Cardiac muscle cell (in vitro differentiated cells and primary cell): ENCODE measurements around the gene UBE2V1. TPM values are rescaled to one million over a fixed set of nuclear protein-coding genes. Genes with fewer than 3 reads are reported as not detected.

Experiments
- DNase-seq, 2 donors: peaks; one replicate each; pipeline versions ENCODE4 v3.0.0 to v3.0.0-alpha.2; 2010 to 2017; ENCODE audit warnings: low read depth in 1 of 2, low spot score in 1 of 2
- H3K27ac ChIP-seq: fragments of 200-600 bp; sonication (generic); 2 replicates; pipeline ENCODE4 v1.5.1; 2016
- H3K27me3 ChIP-seq: fragments of 200-600 bp; sonication (generic); 2 replicates; pipeline ENCODE4 v1.6.0; 2016; ENCODE audit warnings: control low read depth
- H3K36me3 ChIP-seq: fragments of 200-600 bp; sonication (generic); 2 replicates; pipeline ENCODE4 v1.5.1; 2016; ENCODE audit warnings: control low read depth
- H3K4me1 ChIP-seq: fragments of 200-600 bp; sonication (generic); 2 replicates; pipeline ENCODE4 v1.8.1; 2017; ENCODE audit warnings: low read depth, mild to moderate bottlenecking, mixed run types
- H3K4me3 ChIP-seq: fragments of 200-600 bp; sonication (generic); 2 replicates; pipeline ENCODE4 v1.5.1; 2016; ENCODE audit warnings: mild to moderate bottlenecking
- H3K9me3 ChIP-seq: fragments of 200-600 bp; sonication (generic); 2 replicates; pipeline ENCODE4 v1.5.1; 2017; ENCODE audit warnings: low read depth, mild to moderate bottlenecking, control low read depth
- CTCF ChIP-seq: IDR thresholded peaks from 2 replicates; pipeline ENCODE4 v1.5.1; 2012; ENCODE audit warnings: low read depth, mild to moderate bottlenecking, low read length
- polyA plus RNA-seq: library from polyadenylated mRNA; unstranded; fragments of >200 nt; fragmentation: Nextera tagmentation; extraction: Ambion mirVana; gene quantifications from 2 replicates; pipeline ENCODE4 v1.2.1, GENCODE V29; 2016
- total RNA-seq: library from RNA; depleted of rRNA; stranded (reverse); fragments of >200 nt; gene quantifications from 2 replicates; pipeline ENCODE4 v1.2.3, GENCODE V29; 2016

The UBE2V1 gene
- total and polyA plus RNA-seq, 2 experiments from 2014 or later, result 126 to 173 TPM

GRCh38 chr20:50101887-50102286 is 11.1 kb downstream of the UBE2V1 start:
- no peaks in the 10 kb centered on the region for H3K9me3 ChIP-seq
- H3K4me3 ChIP-seq, result no peak overlapping the region
- no peaks in the 10 kb centered on the region for H3K27me3 ChIP-seq
- peaks cover 43% of the 10 kb centered on the region for H3K4me1 ChIP-seq
- DNase-seq, result no peak
- no peaks in the 10 kb centered on the region for H3K36me3 ChIP-seq
- no peak for TF ChIP-seq CTCF
- peak overlapping the region; percentile 44 for H3K27ac ChIP-seq

GRCh38 chr20:50101281-50101680 is 11.7 kb downstream of the UBE2V1 start:
- Histone ChIP-seq H3K4me1 (peaks cover 49% of the 10 kb centered on the region), H3K4me3 (no peak overlapping the region), H3K36me3 (no peaks in the 10 kb centered on the region), H3K27me3 (no peaks in the 10 kb centered on the region), H3K9me3 (no peaks in the 10 kb centered on the region), H3K27ac (peak overlapping the region; percentile 64)
- DNase-seq, result peak in 1 of 2 donors; percentile 34
- no peak for TF ChIP-seq CTCF

- no peak for DNase-seq
- Histone ChIP-seq H3K9me3 (no peaks in the 10 kb centered on the region), H3K27ac (peak overlapping the region; percentile 64), H3K4me3 (no peak overlapping the region), H3K4me1 (peaks cover 56% of the 10 kb centered on the region), H3K36me3 (peaks cover 3% of the 10 kb centered on the region), H3K27me3 (no peaks in the 10 kb centered on the region)
- TF ChIP-seq CTCF, result no peak
These were observed 12.4 kb downstream of the UBE2V1 start for GRCh38 chr20:50100552-50100951.

GRCh38 chr20:50099565-50099991 is 13.4 kb downstream of the UBE2V1 start:
- no peak overlapping the region for H3K4me3 ChIP-seq
- peak overlapping the region; percentile 61 for H3K27ac ChIP-seq
- no peaks in the 10 kb centered on the region for H3K9me3 ChIP-seq
- peaks cover 6% of the 10 kb centered on the region for H3K36me3 ChIP-seq
- H3K27me3 ChIP-seq, result no peaks in the 10 kb centered on the region
- TF ChIP-seq CTCF, result no peak
- H3K4me1 ChIP-seq, result peaks cover 58% of the 10 kb centered on the region
- DNase-seq, result no peak

GRCh38 chr20:50099113-50099512 is 13.8 kb downstream of the UBE2V1 start:
- no peak for TF ChIP-seq CTCF
- Histone ChIP-seq H3K36me3 (peaks cover 10% of the 10 kb centered on the region), H3K9me3 (no peaks in the 10 kb centered on the region), H3K4me1 (peaks cover 58% of the 10 kb centered on the region), H3K27me3 (no peaks in the 10 kb centered on the region), H3K4me3 (no peak overlapping the region), H3K27ac (peak overlapping the region; percentile 61)
- no peak for DNase-seq

- no peak overlapping the region for H3K4me3 ChIP-seq
These were observed 14.7 kb downstream of the UBE2V1 start for GRCh38 chr20:50098259-50098658.

More at GRCh38 chr20:50098259-50098658, 14.7 kb downstream of the UBE2V1 start:
- TF ChIP-seq CTCF, result no peak
- H3K4me1 ChIP-seq, result peaks cover 58% of the 10 kb centered on the region
- no peak for DNase-seq
- H3K9me3 ChIP-seq, result no peaks in the 10 kb centered on the region
- peaks cover 10% of the 10 kb centered on the region for H3K36me3 ChIP-seq
- peak overlapping the region; percentile 61 for H3K27ac ChIP-seq
- H3K27me3 ChIP-seq, result no peaks in the 10 kb centered on the region
